Keratinocyte (primary cell): ENCODE measurements around the gene ALOX5. TPM values are rescaled to one million over a fixed set of nuclear protein-coding genes. Genes with fewer than 3 reads are reported as not detected.

Source experiments
- DNase-seq: peaks from one replicate; pipeline ENCODE4 v3.0.0-alpha.2; 2011; ENCODE audit warnings: low read depth, missing footprints, low spot score
- FAIRE-seq: peaks from 2 replicates; lab custom pipeline; 2011; peaks lifted over from hg19 to GRCh38; lab: Jason Lieb, UNC
- H2AFZ ChIP-seq: 2 replicates; pipeline ENCODE4 v1.6.0; 2012; ENCODE audit warnings: low read length, control low read depth, inconsistent platforms; ENCODE audit not compliant: control insufficient read depth
- H3K27ac ChIP-seq: 2 replicates; pipeline ENCODE4 v1.5.1; 2011; ENCODE audit warnings: low read length; ENCODE audit not compliant: control insufficient read depth, insufficient read depth
- H3K27me3 ChIP-seq: 3 replicates; pipeline ENCODE4 v1.6.0; 2011; ENCODE audit warnings: low read length; ENCODE audit not compliant: control insufficient read depth, insufficient read depth; ENCODE audit errors: extremely low read depth
- H3K36me3 ChIP-seq, 2 experiments: 2 replicates in 1 of 2; 3 replicates in 1 of 2; pipeline ENCODE4 v1.5.1; 2011; ENCODE audit warnings: low read length in 2 of 2, mild to moderate bottlenecking in 1 of 2; ENCODE audit not compliant: control insufficient read depth in 2 of 2, insufficient read depth in 2 of 2; ENCODE audit errors: extremely low read depth in 1 of 2
- H3K4me1 ChIP-seq: 3 replicates; pipeline ENCODE4 v1.5.1; 2011; ENCODE audit warnings: low read length; ENCODE audit not compliant: control insufficient read depth, insufficient read depth; ENCODE audit errors: extremely low read depth
- H3K4me2 ChIP-seq: 3 replicates; pipeline ENCODE4 v1.6.0; 2011; ENCODE audit warnings: low read depth, low read length; ENCODE audit not compliant: control insufficient read depth, insufficient read depth; ENCODE audit errors: extremely low read depth
- H3K4me3 ChIP-seq, 3 experiments: fragments of 200-600 bp in 1 of 3; sonication (generic) in 1 of 3; 2 replicates in 2 of 3; 3 replicates in 1 of 3; pipeline ENCODE4 v1.5.1; 2011 to 2016; ENCODE audit warnings: low read length in 3 of 3, mild to moderate bottlenecking in 3 of 3, control low read depth in 2 of 3, inconsistent platforms in 1 of 3, low read depth in 1 of 3, mixed read lengths in 1 of 3, mixed run types in 1 of 3, moderate library complexity in 1 of 3; ENCODE audit not compliant: control insufficient read depth in 2 of 3, insufficient read depth in 2 of 3; ENCODE audit errors: extremely low read depth in 1 of 3
- H3K79me2 ChIP-seq: 2 replicates; pipeline ENCODE4 v1.6.0; 2012; ENCODE audit warnings: low read length; ENCODE audit not compliant: control insufficient read depth, insufficient read depth
- H3K9ac ChIP-seq: 3 replicates; pipeline ENCODE4 v1.6.0; 2011; ENCODE audit warnings: low read length; ENCODE audit not compliant: control insufficient read depth, insufficient read depth; ENCODE audit errors: extremely low read depth
- H3K9me1 ChIP-seq: 3 replicates; pipeline ENCODE4 v1.6.0; 2011; ENCODE audit warnings: low read length; ENCODE audit not compliant: control insufficient read depth, insufficient read depth; ENCODE audit errors: extremely low read depth
- H3K9me3 ChIP-seq: 2 replicates; pipeline ENCODE4 v1.5.1; 2012; ENCODE audit warnings: low read depth, low read length; ENCODE audit not compliant: control insufficient read depth
- H4K20me1 ChIP-seq: 3 replicates; pipeline ENCODE4 v1.6.0; 2011; ENCODE audit warnings: low read length; ENCODE audit not compliant: control insufficient read depth, insufficient read depth; ENCODE audit errors: extremely low read depth
- EZH2 ChIP-seq: IDR thresholded peaks from one replicate; pipeline ENCODE4 v1.6.1; 2012; ENCODE audit warnings: inconsistent platforms, mild to moderate bottlenecking, low read length, moderate library complexity
- dilution Hi-C: fragments of 300-500 bp; cut with MboI; formaldehyde crosslinking; loops from one replicate; pipeline ENCODE4 v1.7.0; 2020; ENCODE audit warnings: low sequenced_read_pairs; ENCODE audit not compliant: extremely low pct_ligation_motif_present
- polyA plus RNA-seq, 5 experiments: library from polyadenylated mRNA; depleted of rRNA in 3 of 5; stranded (reverse) in 3 of 5; stranded (forward) in 1 of 5; unstranded in 1 of 5; fragments of >200 nt; gene quantifications; 1 replicate in 1 of 5; 2 replicates in 3 of 5; 3 replicates in 1 of 5; pipeline versions ENCODE4 v1.2.1 to v1.2.3, GENCODE V29; 2011 to 2012; ENCODE audit warnings: missing spikeins in 2 of 5, low read depth in 1 of 5, low replicate concordance in 1 of 5
- TF ChIP-seq, protein P1 (sequence below), 3 experiments: IDR thresholded peaks in 1 of 3; conservative IDR thresholded peaks in 1 of 3; optimal IDR thresholded peaks in 1 of 3; 2 replicates in 2 of 3; 3 replicates in 1 of 3; pipeline versions ENCODE3 to v1.5.1; 2011; ENCODE audit warnings: low read length in 3 of 3, mild to moderate bottlenecking in 3 of 3, moderate library complexity in 2 of 3, control low read depth in 1 of 3, inconsistent platforms in 1 of 3; ENCODE audit not compliant: insufficient read depth in 2 of 3; ENCODE audit errors: extremely low read depth in 1 of 3

Gene ALOX5
- polyA plus RNA-seq, 1 donor (not counting 4 experiments of a cell fraction or from before 2014, with no cell fraction given): not detected

DNA sequence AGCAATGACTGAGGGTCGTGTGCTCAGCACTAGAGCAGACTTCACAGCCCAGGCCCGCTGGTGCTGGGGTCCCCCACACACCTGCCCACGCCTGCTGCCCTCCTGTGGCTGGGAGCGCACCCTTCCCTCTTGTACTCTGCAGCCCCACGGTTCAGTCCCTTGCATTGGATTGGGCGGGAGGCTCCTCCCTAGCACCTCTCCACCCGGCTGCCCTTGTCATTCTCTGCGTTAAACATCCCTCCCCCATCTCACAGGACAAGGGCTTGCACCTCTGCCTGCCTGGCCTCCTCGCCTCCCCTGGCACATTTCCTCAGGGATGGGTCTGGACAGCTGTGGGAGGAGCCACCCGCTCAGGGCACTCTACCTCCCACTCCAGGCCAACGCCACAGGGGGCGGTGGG lies 68.6 kb downstream of the ALOX5 start:
- H3K4me1 ChIP-seq: no peaks in the 10 kb centered on the region
- H3K4me3 ChIP-seq: no peak overlapping the region
- no peaks in the 10 kb centered on the region for H3K79me2 ChIP-seq
- no peak for DNase-seq
- H3K27ac ChIP-seq: no peak overlapping the region
- no peaks in the 10 kb centered on the region for H3K9me3 ChIP-seq
- H4K20me1 ChIP-seq: no peaks in the 10 kb centered on the region
- H3K9me1 ChIP-seq: no peaks in the 10 kb centered on the region
- H3K9ac ChIP-seq: no peak overlapping the region
- no peak overlapping the region for H2AFZ ChIP-seq
- no peak for FAIRE-seq
- no peaks in the 10 kb centered on the region for H3K27me3 ChIP-seq
- H3K36me3 ChIP-seq: no peaks in the 10 kb centered on the region
- dilution Hi-C loops: no loop called here
- TF ChIP-seq, protein P1, sequence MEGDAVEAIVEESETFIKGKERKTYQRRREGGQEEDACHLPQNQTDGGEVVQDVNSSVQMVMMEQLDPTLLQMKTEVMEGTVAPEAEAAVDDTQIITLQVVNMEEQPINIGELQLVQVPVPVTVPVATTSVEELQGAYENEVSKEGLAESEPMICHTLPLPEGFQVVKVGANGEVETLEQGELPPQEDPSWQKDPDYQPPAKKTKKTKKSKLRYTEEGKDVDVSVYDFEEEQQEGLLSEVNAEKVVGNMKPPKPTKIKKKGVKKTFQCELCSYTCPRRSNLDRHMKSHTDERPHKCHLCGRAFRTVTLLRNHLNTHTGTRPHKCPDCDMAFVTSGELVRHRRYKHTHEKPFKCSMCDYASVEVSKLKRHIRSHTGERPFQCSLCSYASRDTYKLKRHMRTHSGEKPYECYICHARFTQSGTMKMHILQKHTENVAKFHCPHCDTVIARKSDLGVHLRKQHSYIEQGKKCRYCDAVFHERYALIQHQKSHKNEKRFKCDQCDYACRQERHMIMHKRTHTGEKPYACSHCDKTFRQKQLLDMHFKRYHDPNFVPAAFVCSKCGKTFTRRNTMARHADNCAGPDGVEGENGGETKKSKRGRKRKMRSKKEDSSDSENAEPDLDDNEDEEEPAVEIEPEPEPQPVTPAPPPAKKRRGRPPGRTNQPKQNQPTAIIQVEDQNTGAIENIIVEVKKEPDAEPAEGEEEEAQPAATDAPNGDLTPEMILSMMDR (optimal IDR thresholded peaks at IDR 0.05 in 1 of 3, IDR thresholded peaks at IDR 0.05 in 1 of 3, conservative IDR thresholded peaks at IDR 0.05 in 1 of 3; ENCODE audit: extremely low read depth in 1 of 3, insufficient read depth in 2 of 3, low read length in 3 of 3): no peak
- TF ChIP-seq EZH2: no peak
- no peak overlapping the region for H3K4me2 ChIP-seq

GRCh38 chr10:45443101-45444009 lies 69.3 kb downstream of the ALOX5 start:
- no peak for TF ChIP-seq EZH2
- TF ChIP-seq, protein P1 (optimal IDR thresholded peaks at IDR 0.05 in 1 of 3, IDR thresholded peaks at IDR 0.05 in 1 of 3, conservative IDR thresholded peaks at IDR 0.05 in 1 of 3; ENCODE audit: extremely low read depth in 1 of 3, insufficient read depth in 2 of 3, low read length in 3 of 3): no peak

More at GRCh38 chr10:45443101-45444009, 69.3 kb downstream of the ALOX5 start:
- Histone ChIP-seq H3K36me3 (no peaks in the 10 kb centered on the region), H3K4me2 (no peak overlapping the region), H3K9ac (no peak overlapping the region), H3K9me3 (no peaks in the 10 kb centered on the region), H3K27ac (no peak overlapping the region), H3K79me2 (no peaks in the 10 kb centered on the region), H3K27me3 (no peaks in the 10 kb centered on the region), H4K20me1 (no peaks in the 10 kb centered on the region), H3K4me3 (no peak overlapping the region), H3K9me1 (no peaks in the 10 kb centered on the region), H2AFZ (no peak overlapping the region), H3K4me1 (no peaks in the 10 kb centered on the region)
- DNase-seq (no peak), FAIRE-seq (no peak)
- dilution Hi-C loops: no loop called here
